Ovary (tissue), 3 donors: ENCODE results near the gene TBX6.

Experiments used
- EP300 ChIP-seq: sonication (generic); formaldehyde crosslinking; IDR thresholded peaks from one replicate; pipeline ENCODE4 v1.6.1; 2017; ENCODE audit warnings: antibody characterized with exemption
- POLR2A ChIP-seq: fragments of 450-650 bp; IDR thresholded peaks from one replicate; pipeline ENCODE4 v1.6.1; 2017; ENCODE audit warnings: antibody characterized with exemption, mild to moderate bottlenecking, moderate library complexity
- TF ChIP-seq, protein P1 (sequence below), 3 donors: fragments of 450-650 bp in 2 of 3; fragments of 200-600 bp in 1 of 3; IDR thresholded peaks; one replicate each; pipeline versions ENCODE4 v1.5.1 to v1.8.0; 2016 to 2022; ENCODE audit warnings: antibody characterized with exemption in 3 of 3, mild to moderate bottlenecking in 1 of 3
- donor health status: DM: no; HTN: no; CAD: no.

GRCh38 chr16:30136971-30137605 is 45.4 kb upstream of the TBX6 start:
- TF ChIP-seq, protein P1, sequence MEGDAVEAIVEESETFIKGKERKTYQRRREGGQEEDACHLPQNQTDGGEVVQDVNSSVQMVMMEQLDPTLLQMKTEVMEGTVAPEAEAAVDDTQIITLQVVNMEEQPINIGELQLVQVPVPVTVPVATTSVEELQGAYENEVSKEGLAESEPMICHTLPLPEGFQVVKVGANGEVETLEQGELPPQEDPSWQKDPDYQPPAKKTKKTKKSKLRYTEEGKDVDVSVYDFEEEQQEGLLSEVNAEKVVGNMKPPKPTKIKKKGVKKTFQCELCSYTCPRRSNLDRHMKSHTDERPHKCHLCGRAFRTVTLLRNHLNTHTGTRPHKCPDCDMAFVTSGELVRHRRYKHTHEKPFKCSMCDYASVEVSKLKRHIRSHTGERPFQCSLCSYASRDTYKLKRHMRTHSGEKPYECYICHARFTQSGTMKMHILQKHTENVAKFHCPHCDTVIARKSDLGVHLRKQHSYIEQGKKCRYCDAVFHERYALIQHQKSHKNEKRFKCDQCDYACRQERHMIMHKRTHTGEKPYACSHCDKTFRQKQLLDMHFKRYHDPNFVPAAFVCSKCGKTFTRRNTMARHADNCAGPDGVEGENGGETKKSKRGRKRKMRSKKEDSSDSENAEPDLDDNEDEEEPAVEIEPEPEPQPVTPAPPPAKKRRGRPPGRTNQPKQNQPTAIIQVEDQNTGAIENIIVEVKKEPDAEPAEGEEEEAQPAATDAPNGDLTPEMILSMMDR (IDR thresholded peaks at IDR 0.05) = no peak
- TF ChIP-seq POLR2A = no peak
- TF ChIP-seq EP300 = no peak
